NAMALWA (cell line): ENCODE results near the gene LRRC45.

ENCODE experiments used
- DNase-seq: peaks from one replicate; pipeline ENCODE4 v3.0.0-alpha.2; 2015; ENCODE audit warnings: low spot score

The LRRC45 gene

DNA sequence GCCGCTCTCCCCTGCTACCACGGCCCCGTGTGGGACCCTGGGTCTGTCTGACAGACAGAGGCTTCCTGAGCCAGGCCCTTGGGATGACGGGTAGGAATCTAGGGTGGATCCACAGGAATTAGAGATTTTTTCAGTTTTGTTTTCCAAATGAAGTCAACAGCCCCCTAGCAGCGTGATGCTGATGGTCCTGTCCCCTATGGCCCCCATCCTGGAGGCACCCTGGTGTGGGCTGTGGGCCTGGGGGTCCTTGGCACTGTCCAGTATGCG is 15.9 kb upstream of the LRRC45 start:
- DNase-seq: no peak

DNA sequence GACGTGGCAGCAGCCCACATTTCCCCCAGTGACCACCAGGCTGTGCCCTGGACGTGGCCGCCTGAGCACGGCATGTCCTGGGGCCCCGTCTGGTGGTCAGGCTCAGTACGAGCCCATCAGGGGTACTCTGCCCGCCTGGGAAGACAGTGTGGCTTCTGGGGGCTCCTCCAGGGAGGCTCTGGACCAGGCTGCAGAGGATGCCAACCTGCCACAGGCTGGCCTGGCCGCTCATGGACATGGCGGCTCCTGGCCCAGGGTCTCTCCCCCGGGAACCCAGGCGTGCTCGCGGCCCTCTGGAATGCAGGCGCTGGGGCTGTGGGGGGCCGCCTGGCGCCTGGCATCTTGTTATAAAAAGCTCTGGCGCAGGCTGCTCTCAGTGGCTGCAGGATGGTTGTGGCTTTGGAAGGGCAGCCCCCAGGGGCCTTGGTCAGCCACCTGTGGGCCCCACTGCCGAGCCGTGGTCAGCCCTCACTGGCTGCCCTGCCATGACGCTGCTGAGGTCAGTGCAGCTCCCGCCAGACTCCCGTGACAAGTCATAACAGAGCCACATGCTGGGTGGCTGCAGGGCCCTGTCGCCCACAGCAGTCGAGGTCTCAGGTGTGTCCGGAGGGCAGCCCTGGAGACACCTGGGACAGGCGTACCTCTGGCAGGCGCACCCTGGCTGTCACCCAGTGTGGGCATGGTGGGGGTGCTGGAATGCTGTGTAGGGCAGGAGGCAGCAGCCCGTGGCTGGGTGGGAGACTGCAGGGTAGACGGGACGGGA is 15.4 kb upstream of the LRRC45 start:
- no peak for DNase-seq

DNA sequence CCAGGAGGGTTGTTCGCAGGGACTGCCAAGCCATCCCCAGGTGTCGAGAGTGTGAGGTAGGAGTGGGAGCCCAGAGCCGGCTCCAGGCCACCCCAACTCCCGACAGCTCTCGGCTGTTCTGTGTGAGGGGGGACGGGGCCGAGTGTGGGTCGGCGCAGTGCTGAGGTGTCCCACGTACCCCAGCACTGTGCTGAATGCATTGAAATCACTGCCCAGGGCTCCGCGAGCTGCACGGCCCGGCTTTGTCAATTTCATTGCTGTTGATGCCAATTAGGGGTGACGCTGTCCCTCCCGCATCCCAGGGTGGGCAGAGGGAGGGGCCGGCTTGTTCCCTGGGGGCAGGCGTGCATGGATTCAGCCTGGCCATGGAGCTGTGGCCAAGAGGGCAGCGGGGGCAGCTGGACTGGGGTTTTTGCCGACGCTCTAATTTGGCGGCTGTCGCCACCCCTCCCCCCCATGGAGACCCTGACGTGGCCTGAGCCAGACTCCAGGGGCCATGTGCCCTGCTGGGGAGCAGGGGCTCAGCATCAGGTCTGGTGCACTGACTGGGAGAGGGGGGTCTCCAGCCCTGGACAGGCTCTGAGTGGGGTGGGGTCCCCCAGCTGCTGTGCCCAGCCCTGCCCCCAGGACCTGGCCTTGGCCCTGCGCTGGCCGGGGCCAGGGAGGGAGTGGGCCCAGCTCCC is 14.7 kb upstream of the LRRC45 start:
- DNase-seq: no peak

DNA sequence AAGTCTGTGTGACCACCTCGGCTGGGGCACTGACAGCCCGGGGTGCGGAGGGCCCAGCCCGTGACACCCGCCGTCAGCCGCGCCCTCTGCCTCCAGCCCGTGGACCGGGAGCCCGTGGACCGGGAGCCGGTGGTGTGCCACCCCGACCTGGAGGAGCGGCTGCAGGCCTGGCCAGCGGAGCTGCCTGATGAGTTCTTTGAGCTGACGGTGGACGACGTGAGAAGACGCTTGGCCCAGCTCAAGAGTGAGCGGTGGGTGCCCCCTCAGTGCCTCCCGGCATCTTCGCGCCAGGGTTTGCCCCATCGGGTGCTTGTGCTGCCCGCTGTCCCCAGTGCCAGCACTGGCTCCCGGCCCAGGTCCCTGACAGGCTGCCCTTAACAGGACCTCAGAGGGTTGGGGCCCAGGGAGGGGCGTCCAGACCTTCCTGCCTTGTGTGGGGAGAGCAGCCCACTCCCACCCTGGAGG is 14.1 kb upstream of the LRRC45 start:
- DNase-seq: no peak

DNA sequence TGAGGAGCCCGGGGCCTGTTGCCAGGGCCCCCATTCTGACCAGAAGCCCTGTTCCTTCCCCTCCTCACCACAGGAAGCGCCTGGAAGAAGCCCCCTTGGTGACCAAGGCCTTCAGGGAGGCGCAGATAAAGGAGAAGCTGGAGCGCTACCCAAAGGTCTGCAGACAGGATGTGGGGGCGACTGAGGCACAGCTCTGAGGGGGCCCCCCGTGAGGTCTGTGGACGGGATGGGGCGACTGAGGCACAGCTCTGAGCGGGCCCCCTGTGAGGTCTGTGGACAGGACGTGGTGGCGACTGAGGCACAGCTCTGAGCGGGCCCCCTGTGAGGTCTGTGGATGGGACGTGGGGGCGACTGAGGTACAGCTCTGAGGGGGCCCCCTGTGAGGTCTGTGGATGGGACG is 13.7 kb upstream of the LRRC45 start:
- DNase-seq: no peak

DNA sequence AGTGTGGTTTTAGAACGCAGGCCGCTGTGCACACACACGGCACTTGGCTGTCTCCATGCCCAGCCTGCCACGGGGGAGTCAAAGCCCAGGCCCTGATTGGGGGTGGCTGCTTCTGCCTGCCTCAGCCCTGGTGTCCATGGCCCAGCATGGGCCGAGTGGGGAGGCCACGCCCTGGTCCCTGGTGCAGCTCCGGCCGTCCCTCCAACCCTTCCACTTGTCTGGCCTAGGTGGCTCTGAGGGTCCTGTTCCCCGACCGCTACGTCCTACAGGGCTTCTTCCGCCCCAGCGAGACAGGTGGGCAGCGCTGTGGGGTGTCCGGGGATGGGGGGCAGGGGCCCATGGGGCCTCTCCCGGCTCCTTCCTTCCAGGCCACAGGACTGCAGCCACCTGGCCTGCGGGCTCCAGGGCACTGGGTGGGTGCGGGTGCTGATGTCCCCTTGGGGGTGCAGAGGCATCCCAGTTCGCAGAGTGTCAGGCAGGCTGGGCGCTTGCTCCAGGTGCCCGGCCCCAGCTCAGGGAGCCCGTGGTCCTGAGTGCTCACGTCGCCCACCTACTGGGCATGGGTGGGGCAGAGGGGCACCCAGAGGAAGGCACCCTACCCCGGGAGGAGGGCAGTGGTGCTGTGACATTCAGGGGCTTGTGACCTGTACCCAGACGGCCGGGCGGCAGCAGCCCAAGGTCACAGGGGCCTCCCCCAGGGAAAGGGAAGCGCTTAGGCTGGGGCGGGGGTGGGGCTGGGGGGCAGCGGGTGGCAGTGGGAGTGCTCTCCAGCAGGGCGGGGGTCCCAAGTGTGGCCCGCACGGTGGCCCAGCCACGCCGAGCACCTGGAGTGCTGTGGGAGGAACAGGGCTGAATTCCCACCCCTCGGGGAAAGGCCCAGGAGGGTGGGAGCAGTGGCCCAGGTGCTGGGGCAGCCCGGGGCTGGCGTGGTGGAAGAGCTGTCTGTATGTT is 12.3 kb upstream of the LRRC45 start:
- DNase-seq: no peak

DNA sequence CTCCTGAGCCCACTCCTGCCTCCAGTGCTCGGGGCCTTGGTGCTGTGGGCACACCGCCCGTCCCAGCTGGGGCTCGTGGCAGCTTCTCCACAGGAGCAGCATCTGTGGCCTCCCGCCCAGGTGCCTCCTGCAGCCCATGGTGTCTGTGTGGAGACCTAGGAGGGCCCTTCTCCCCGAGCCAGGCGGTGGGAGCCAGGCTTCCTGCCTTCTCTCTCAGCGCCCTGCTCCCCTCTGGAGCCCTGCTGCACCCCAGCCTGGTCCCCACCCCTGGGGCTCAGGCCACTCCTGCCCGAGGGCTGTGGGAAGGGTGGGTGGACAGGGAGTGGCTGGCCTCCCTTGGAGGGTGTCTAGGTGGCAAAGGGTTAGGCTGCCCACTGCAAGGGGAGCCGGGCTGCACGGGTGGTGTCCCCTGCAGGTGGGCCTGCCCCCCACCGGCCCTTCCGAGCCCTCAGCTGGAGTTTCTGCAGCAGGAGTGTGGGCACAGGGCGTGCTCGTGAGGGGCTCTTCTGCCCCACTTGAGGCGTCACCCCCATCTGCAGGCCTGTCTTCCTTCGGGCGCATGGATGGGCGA is 11.4 kb upstream of the LRRC45 start:
- no peak for DNase-seq

DNA sequence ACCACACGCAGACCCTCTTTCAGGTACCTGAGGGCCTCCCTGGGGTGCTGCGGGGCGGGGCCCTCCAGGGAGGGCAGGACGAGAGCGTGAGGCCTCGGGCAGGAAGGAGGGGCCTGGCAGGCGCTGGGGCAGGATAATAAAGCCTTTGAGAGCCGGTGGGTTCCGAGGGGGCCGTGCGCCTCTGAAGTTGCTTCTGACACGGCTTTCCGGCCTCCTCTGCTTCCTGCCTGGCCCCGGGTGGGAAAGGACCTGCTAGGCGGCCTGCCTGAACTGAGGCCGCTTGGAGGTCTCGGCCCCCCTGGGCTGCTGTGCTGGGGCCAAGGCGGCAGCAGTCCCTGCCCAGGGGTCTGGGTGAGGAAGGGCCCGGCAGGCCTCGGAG is 10.9 kb upstream of the LRRC45 start:
- no peak for DNase-seq

DNA sequence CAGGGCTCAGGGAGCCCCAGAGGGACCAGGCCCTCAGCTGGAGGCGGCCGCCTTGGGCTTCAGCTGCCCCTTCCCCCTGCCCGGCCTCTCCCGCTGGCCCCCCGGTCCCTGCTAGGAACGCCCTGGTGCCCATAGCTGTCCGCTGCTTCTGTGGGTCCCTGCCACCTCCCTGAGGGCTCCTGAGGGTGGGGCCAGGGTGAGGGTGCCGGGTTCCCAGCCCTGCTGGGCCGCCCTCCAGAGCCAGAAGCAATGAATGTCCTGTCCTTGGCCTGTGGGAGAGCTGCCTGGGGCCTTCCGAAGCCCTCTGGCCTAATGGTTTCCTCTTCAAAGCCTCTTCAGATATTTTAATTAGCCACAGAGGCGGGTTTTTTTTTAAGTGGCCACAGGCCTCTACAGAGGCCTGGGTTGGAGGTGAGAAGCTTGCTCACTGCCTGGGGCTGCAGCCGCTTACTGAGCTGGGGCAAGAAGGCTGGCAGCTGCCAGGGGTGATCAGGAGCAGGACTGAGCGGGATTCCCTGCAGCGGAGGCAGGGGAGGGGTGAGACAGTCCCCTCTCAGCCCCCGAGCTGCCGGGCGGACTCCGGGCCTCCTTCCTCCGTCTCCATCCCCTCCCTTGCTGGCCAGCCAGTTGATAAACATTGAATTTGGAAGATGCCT is 10.3 kb upstream of the LRRC45 start:
- no peak for DNase-seq

DNA sequence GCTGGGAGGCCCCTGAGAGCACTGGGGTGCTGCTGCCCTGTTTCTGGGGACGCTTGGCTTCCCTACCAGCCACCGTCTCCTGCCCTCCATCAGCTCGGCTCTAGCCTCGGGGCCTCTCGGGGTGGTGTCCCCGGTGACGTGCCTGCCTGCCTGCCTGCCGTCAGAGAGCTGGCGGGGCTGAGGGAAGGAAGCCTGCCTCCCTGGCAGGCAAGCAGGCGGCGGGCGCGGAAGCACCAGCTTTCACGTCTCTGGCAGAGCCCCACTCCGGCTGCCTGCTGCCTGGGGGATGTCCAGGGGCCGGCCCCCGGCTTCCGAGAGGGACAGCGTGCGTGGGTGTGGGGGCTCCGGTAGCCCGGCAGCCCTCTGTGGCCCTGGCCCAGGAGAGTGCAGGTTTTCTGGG is 9.8 kb upstream of the LRRC45 start:
- DNase-seq: no peak

DNA sequence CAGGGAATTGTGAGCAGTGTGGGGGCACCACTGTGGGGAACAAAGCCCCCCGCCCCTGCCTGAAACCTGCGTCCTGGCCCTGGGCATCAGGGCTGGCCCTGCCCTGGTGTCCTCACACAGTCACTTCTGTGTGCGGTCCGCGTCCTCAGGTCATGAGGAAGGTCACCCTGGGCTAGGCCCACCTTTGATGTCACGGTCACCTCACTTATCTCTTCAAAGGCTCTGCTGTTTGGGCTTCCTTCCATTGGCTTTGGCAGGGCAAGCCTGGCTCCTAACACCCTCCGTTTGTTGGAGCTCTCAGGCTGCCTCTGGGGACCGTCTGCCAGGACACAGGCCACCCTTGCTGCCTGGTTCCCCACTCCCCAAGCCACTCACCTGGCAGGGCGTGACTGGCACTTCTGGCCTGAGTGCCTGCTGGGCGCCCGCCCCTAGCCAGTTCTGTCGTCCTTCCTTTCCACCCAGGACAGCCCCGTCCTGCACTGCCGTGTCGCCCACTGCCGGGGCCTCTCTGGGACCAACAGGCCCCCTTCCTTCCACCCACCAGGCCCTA is 9.3 kb upstream of the LRRC45 start:
- DNase-seq: no peak

DNA sequence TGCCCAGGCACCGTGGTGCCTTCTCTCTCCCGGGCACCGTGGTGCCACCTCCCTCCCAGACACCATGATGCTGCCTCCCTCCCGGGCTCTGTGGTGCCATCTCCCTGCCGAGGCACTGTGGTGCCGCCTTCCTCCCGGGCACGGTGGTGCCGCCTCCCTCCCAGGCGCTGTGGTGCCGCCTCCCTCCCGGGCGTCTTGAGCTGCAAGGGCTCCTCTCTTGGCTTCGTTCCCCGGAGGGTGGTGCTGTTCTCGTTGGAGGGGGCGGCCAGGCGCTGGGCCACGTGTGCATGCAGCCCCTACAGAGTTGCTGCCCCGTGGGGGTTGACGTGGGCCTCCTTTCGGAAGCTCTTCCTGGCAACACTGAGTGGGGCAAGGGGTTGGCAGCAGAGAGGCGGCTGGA is 8.7 kb upstream of the LRRC45 start:
- DNase-seq: no peak

DNA sequence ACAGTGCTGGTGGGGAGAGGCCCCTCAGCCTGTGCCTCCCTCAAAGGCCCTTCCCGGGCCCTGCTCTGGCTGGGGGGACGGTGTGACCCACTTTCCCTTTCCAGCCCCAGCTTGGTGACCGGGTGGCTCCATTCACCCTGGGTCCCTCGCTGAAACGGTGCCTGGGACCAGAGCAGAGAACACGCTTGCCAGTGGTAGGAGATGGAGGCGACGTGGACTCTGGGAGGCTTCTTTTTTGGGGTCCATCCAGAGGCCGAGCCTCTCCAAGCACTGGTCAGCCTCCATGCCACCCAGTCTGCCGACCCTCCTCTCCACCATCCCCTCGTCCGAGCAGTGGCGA is 8.2 kb upstream of the LRRC45 start:
- DNase-seq: no peak

DNA sequence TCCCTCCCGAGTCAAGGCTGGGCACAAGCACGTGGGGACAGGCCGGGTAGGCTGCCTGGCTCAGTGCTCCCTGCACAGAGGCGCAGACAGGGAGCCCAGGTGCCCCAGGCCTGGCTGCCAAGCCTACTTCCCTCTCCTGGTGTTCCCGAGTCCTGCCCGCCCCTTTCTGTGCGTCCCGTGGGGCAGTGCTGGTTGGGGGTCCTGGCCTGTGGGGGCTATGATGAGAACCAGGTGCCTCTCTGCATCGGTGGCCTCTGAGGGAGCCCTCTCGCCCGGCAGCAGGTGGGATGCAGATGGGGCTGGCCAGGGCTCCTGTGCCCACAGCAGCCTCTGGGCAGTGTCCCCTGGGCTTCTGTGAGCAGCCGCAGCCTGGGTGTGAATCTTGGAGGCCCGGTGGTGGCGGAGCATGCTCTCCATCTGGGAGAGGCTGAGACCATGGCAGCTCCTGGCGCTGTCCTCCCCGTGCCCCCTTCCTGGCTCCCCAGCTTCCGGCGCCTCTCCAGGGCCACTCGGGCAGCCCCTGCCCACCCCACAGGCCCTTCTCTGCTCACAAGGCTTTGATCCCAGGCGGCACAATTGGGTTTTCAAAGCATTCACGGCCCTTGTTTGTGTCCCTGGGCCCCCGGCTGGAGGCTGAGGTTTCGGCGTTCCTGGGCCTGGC is 7.7 kb upstream of the LRRC45 start:
- DNase-seq: no peak

DNA sequence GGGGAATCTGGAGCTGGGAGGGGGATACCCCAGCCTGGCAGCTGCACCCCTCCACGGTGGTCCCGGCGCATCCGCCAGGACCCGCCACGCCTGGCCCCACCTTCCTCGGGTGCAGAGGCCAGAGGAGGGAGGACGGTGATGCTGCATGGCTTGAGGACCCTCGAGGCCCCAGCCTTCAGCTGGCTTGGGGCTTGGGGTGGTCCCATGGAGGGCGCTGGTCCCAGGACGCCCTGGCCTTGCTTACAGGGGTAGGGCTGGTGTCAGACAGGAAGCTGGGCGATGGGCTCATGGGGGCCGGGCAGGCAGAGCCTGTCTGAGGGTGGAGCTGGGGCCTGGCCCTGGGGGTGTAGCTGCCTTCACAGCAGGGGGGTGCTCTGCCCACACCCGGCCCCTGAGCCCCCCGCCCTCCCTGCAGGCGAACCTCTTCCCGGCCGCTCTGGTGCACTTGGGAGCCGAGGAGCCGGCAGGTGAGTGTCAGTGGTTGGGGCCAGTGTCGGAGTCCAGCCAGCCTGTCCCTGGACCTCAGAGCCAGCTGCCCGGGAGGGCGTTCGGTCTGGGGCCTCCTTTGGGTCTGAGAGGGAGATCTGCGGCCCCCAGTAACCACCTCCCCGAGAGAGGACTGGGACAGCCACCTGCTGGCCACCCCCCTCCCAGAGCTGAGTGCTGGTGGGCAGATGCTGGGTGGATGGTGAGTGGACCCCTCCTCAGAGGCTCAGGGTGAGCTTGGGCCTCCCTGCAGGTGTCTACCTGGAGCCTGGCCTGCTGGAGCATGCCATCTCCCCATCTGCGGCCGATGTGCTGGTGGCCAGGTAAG is 6.8 kb upstream of the LRRC45 start:
- DNase-seq: no peak

DNA sequence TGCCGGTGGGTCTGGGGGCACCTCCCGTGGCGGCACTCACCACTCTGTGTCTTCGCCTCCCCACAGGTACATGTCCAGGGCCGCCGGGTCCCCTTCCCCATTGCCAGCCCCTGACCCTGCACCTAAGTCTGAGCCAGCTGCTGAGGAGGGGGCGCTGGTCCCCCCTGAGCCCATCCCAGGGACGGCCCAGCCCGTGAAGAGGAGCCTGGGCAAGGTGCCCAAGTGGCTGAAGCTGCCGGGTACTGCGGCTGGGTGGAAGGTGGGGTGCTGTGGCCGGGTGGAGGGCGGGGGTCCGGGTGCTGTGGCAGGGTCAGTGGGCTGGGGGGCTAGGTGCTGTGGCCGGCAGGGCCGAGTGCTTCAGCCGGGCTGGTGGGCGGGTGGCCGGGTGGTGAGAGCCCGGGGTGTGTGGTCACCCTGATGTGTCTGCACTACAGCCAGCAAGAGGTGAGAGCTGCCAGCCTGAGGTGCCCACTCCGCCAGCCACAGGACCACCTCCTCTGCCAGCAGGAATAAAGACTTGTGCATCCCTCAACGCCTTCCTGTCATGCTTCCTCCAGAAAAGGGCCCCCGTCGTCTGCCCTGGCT is 6.1 kb upstream of the LRRC45 start:
- DNase-seq: no peak

DNA sequence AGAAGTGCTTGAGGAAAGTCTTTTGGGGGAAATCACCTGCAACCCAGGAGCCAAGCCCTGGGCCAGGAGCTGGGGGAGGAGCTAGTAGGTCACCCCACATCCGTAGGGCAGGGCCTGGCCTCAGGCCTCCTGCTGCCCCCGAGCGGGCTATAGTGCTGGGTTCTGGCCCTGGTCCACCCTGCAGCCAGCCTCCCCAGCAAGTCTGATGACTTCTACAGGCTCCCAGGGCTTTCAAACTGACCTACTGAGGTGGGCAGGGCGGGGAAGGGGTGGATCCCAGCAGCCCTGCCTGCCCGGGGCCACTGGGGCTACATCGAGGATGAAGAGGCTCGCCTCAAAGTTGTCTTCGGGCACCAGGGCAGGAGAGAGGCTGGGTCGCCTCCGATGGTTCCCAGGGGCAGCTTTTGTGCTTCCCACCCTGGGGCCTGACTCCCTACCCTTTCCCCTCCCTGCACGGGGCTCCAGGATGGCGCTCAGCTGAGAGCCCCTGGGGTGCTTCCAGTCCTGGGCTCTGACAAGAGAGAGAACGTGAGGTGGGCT is 5.4 kb upstream of the LRRC45 start:
- no peak for DNase-seq

DNA sequence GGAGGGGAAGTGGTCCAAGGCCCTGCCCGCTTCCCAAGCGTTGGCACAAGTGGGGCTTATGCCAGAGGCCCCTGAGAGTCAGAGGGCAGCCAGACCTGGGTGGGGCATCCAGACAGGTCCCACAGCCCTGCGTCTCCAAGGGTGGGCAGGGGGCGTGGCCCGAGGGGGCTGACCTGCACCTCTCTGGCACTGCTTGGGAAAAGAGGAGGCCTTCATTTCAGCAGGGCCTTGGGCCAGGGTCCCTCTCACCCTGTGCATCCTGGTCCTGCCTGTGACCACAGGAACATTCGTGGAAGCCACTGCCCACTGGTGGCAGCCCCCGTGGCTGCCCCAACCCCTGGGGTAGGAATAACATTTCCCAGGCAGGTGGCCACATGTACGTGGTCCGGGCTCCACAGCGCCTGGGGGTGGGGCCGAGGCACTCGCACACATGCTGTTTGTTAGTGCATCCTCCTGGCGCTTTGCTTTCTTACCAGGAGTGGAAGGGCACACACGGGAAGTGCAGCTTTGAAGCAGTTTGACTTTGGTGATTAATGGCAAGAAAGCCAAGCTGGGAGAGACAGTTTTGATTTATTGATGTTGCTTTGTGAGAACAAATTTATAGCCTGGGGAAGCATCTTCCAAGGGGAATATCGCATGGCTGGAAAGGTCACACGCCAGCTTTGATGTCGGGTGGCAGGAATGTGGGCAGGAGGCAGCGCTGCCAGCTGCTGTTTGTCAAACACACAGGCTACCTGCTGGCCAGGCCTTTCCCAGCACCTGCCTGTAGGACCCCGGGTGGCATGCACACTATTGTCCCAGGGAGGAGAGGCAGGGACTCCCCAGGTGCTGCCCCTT is 4.7 kb upstream of the LRRC45 start:
- no peak for DNase-seq
